Natural killer cell (primary cell): ENCODE data around the gene EPS15. TPM values are rescaled to one million over a fixed set of nuclear protein-coding genes. Genes with fewer than 3 reads are reported as not detected.
A peak's percentile ranks its signal among the peaks of the same experiment; 100 is the strongest.

Source experiments
- ATAC-seq, 3 donors: fragments of 150-1000 bp in 2 of 3; fragments of 200-7000 bp in 1 of 3; cut with Tn5 transposase; 1 replicate in 1 of 3; 2 replicates in 2 of 3; pipeline ENCODE4 v1.10.0; 2021; ENCODE audit warnings: mild to moderate bottlenecking in 2 of 3, moderate library complexity in 2 of 3
- DNase-seq, 2 donors: peaks; one replicate each; pipeline versions ENCODE4 v3.0.0 to v3.0.0-alpha.2; 2013 to 2021; ENCODE audit warnings: mixed read lengths in 1 of 2
- H3K27ac ChIP-seq: one replicate; pipeline ENCODE4 v1.5.1; 2013; ENCODE audit warnings: mild to moderate bottlenecking, low read length
- H3K27me3 ChIP-seq: one replicate; pipeline ENCODE4 v1.6.1; 2013; ENCODE audit warnings: low read length; ENCODE audit not compliant: control insufficient read depth, insufficient read depth
- H3K36me3 ChIP-seq: one replicate; pipeline ENCODE4 v1.6.1; 2013; ENCODE audit warnings: low read length; ENCODE audit not compliant: control insufficient read depth, insufficient read depth
- H3K4me1 ChIP-seq: one replicate; pipeline ENCODE4 v1.6.1; 2013; ENCODE audit warnings: low read length; ENCODE audit not compliant: control insufficient read depth, insufficient read depth
- H3K4me3 ChIP-seq: one replicate; pipeline ENCODE4 v1.5.1; 2013; ENCODE audit warnings: low read length
- H3K9me3 ChIP-seq: one replicate; pipeline ENCODE4 v1.6.1; 2013; ENCODE audit warnings: low read length; ENCODE audit not compliant: control insufficient read depth, insufficient read depth
- H3K27ac Mint-ChIP-seq, 2 donors: one replicate each; pipeline ENCODE4 v1.8.0; 2022; ENCODE audit warnings: mild to moderate bottlenecking in 2 of 2, mixed read lengths in 2 of 2, moderate library complexity in 1 of 2
- H3K27me3 Mint-ChIP-seq, 2 donors: one replicate each; pipeline ENCODE4 v1.8.0; 2022; ENCODE audit warnings: low read depth in 2 of 2, mixed read lengths in 2 of 2
- H3K36me3 Mint-ChIP-seq: one replicate; pipeline ENCODE4 v1.8.0; 2022; ENCODE audit warnings: mixed read lengths
- H3K4me1 Mint-ChIP-seq, 2 donors: one replicate each; pipeline ENCODE4 v1.8.0; 2022; ENCODE audit warnings: mixed read lengths in 2 of 2
- H3K4me3 Mint-ChIP-seq: one replicate; pipeline ENCODE4 v1.8.0; 2022; ENCODE audit warnings: mild to moderate bottlenecking, moderate library complexity, mixed read lengths
- H3K9me3 Mint-ChIP-seq, 2 donors: one replicate each; pipeline ENCODE4 v1.8.0; 2022; ENCODE audit warnings: mixed read lengths in 2 of 2
- WGBS: methylation state at CpG from one replicate; pipeline ENCODE4 v1.1.7; 2013; ENCODE audit warnings: missing lambda C conversion rate; ENCODE audit not compliant: insufficient coverage; 5-methylcytosine and 5-hydroxymethylcytosine counted together
- intact Hi-C: fragments of 100-400 bp; cut with micrococcal nuclease; formaldehyde crosslinking; loops from one replicate; pipeline ENCODE4 v1.14.2; 2022
- total RNA-seq, 4 donors: library from RNA; stranded (reverse); fragments of 120-200 nt in 1 of 4; gene quantifications; one replicate each; pipeline versions ENCODE4 v1.2.3 to v1.2.4, GENCODE V29; 2013 to 2022
- TF ChIP-seq, protein P1 (sequence below): fragments of 200-600 bp; IDR thresholded peaks from one replicate; pipeline ENCODE4 v1.8.0; 2022; ENCODE audit warnings: antibody characterized with exemption

Gene EPS15
- total RNA-seq, 3 donors from 2014 or later (not counting 1 experiment from before 2014, with no cell fraction given) = 92.7 to 127 (median 93.5) TPM

DNA sequence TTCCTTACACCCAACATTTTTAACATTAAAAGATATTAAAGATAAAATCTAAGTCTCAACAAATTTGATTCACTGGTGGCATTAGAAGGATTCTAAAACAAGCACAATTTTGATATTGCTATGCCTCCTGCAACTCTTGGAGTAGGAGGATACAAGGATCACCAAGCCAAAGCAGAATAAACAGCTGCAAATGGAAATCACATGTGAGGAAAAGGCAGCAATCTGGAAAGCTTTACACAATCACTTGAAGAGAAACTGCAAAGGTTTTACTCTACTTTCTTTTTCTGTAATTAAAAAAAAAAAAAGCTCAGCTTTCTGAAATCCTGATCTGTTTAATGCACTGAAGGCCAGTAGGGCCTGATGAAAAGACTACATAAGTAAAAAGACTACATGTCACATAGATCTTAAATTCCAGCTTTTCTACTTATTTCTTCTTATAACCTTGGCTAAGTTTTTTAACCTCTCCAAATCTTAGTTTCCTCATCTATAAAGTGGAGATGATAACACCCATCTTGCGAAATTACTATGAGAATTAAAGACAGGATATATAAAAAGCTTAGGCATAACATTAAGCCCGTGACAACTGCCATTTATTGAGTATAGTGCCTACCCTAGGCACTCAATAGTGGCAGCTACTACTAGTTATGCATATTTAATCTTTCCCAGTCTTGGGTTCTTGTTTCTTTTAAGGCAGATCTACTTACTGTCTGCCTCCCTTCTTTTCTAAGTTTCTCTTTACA lies 73.5 kb downstream of the EPS15 start:
- Mint-ChIP-seq H3K4me1 (peaks cover 27 to 32% of the 10 kb centered on the region in 2 donors), H3K27ac (no peak overlapping the region), H3K4me3 (no peak overlapping the region), H3K36me3 (no peaks in the 10 kb centered on the region), H3K27me3 (no peaks in the 10 kb centered on the region), H3K9me3 (no peaks in the 10 kb centered on the region)
- 100% methylated on average over 2 of the region's 2 CpGs for WGBS
- TF ChIP-seq, protein P1, sequence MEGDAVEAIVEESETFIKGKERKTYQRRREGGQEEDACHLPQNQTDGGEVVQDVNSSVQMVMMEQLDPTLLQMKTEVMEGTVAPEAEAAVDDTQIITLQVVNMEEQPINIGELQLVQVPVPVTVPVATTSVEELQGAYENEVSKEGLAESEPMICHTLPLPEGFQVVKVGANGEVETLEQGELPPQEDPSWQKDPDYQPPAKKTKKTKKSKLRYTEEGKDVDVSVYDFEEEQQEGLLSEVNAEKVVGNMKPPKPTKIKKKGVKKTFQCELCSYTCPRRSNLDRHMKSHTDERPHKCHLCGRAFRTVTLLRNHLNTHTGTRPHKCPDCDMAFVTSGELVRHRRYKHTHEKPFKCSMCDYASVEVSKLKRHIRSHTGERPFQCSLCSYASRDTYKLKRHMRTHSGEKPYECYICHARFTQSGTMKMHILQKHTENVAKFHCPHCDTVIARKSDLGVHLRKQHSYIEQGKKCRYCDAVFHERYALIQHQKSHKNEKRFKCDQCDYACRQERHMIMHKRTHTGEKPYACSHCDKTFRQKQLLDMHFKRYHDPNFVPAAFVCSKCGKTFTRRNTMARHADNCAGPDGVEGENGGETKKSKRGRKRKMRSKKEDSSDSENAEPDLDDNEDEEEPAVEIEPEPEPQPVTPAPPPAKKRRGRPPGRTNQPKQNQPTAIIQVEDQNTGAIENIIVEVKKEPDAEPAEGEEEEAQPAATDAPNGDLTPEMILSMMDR = no peak
- Histone ChIP-seq H3K4me3 (no peak overlapping the region), H3K27me3 (no peaks in the 10 kb centered on the region), H3K27ac (no peak overlapping the region), H3K9me3 (no peaks in the 10 kb centered on the region), H3K36me3 (peaks cover 27% of the 10 kb centered on the region), H3K4me1 (no peaks in the 10 kb centered on the region)
- intact Hi-C loops = no loop called here
- DNase-seq (no peak), ATAC-seq (no peak)

DNA sequence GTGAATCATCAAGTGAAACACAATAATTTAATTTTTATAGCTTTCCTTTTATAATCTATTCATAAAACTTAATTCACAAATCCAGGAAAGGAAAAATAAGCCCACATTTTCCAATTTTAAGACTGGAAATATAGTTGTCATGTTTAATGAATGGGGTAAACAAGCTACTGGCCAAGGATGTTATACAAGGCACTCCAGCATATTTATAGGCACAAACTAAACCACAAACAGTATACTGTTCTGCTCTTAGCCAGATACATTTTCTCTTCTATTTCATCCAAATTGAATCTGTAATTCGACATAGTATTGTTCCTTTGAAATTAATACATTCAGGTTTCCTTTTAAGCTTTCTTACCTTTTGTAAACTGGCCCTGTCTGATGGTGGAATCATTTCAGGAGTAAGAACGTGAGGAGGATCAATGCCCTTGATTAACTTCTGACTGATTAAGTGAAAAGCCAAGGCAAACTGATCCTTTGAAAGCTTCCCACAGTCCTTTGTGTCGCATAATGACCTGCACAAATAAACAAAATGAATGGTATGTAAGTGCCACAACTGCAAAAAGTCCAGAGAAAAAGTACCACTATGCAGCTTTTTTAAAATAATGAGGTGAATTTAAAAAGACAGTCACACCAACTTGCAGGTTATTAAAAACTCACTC lies 74.4 kb downstream of the EPS15 start:
- Histone ChIP-seq H3K27me3 (no peaks in the 10 kb centered on the region), H3K4me3 (no peak overlapping the region), H3K36me3 (peaks cover 30% of the 10 kb centered on the region), H3K4me1 (no peaks in the 10 kb centered on the region), H3K9me3 (no peaks in the 10 kb centered on the region), H3K27ac (no peak overlapping the region)
- no peak for ATAC-seq
- Mint-ChIP-seq H3K27me3 (no peaks in the 10 kb centered on the region), H3K36me3 (no peaks in the 10 kb centered on the region), H3K27ac (no peak overlapping the region), H3K4me3 (no peak overlapping the region), H3K9me3 (no peaks in the 10 kb centered on the region), H3K4me1 (peaks cover 27 to 32% of the 10 kb centered on the region in 2 donors)
- DNase-seq = no peak
- TF ChIP-seq, protein P1 = no peak
- 98% methylated on average over 3 of the region's 3 CpGs for WGBS
- intact Hi-C loops = loop anchor here (5.0 kb wide), 1 partner anchor 73 kb away; the partner anchor contains the start of gene EPS15

DNA sequence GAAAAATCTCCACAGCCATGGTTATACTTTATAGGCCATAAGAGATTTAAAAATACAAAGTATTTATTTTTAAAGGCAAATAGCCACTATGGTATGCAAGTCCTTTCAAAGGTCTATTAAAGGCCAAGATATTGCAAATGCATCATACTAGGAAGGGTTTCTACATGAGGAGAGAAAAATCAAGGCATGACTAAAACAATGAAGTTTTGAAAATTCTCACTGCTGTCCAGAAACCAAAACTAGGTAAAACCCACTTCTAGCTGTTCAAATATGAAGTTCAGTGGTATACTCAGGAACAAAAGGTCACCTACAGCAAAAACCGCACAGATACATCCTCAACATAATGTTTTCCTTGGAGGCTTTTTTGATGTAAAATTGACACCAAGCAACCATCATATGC lies 75.0 kb downstream of the EPS15 start:
- H3K4me1 ChIP-seq = no peaks in the 10 kb centered on the region
- Mint-ChIP-seq H3K27ac (peak overlapping the region in 1 of 2 donors; percentile 89), H3K27me3 (no peaks in the 10 kb centered on the region), H3K4me3 (no peak overlapping the region), H3K9me3 (no peaks in the 10 kb centered on the region), H3K36me3 (no peaks in the 10 kb centered on the region), H3K4me1 (peaks cover 26 to 32% of the 10 kb centered on the region in 2 donors)
- no peak overlapping the region for H3K4me3 ChIP-seq
- DNase-seq (no peak), ATAC-seq (no peak)
- WGBS = 83% methylated on average over 1 of the region's 1 CpG
- peaks cover 35% of the 10 kb centered on the region for H3K36me3 ChIP-seq
- TF ChIP-seq, protein P1 = no peak
- H3K9me3 ChIP-seq = no peaks in the 10 kb centered on the region
- intact Hi-C loops = loop anchor here (5.0 kb wide), 1 partner anchor 73 kb away; the partner anchor contains the start of gene EPS15
- H3K27ac ChIP-seq = no peak overlapping the region
- no peaks in the 10 kb centered on the region for H3K27me3 ChIP-seq
